Measurements from ENCODE around the gene C20orf96. TPM values are rescaled to one million over a fixed set of nuclear protein-coding genes. Genes with fewer than 3 reads are reported as not detected.

C20orf96 gene
- total RNA-seq, 2 experiments from 2014 or later = 7.0 to 8.1 TPM

- H3K27ac Mint-ChIP-seq = no peak overlapping the region
- peaks cover 20% of the 10 kb centered on the region for H3K4me1 Mint-ChIP-seq
- peaks cover 2% of the 10 kb centered on the region for H3K36me3 Mint-ChIP-seq (ENCODE audit: low read depth)
- CTCF ChIA-PET = no interaction called here
- POLR2A ChIA-PET = interaction anchor here (0.6 kb wide), 1 partner anchor 99 kb away, joined by 4 read pairs; no protein-coding TSS in a partner anchor
- no peaks in the 10 kb centered on the region for H3K9me3 Mint-ChIP-seq (ENCODE audit: low read depth)
- peak overlapping the region; percentile 73 for H3K4me3 Mint-ChIP-seq
- ATAC-seq = no peak
- H3K27me3 Mint-ChIP-seq = no peaks in the 10 kb centered on the region
- DNase-seq = no peak
- intact Hi-C loops (cut with DNase I, micrococcal nuclease) = loop anchor here (1.0 to 5.0 kb wide), 5 partner anchors 29 to 506 kb away; partner anchors contain the start of genes FAM110A (in 1 of the 2), RBCK1 (in 1 of the 2) and ZCCHC3 (in 1 of the 2)
Measured at GRCh38 chr20:326645-327185, 36.2 kb upstream of the C20orf96 start.

GRCh38 chr20:325889-326644 lies 35.5 kb upstream of the C20orf96 start:
- POLR2A ChIA-PET = interaction anchor here (0.6 to 1.9 kb wide), 2 partner anchors 27 to 100 kb away, joined by 4 to 7 read pairs; no protein-coding TSS in a partner anchor
- ATAC-seq = no peak
- Mint-ChIP-seq H3K27me3 (no peaks in the 10 kb centered on the region), H3K4me1 (peaks cover 20% of the 10 kb centered on the region), H3K27ac (no peak overlapping the region), H3K9me3 (ENCODE audit: low read depth) (no peaks in the 10 kb centered on the region), H3K4me3 (peak overlapping the region; percentile 73), H3K36me3 (ENCODE audit: low read depth) (peaks cover 2% of the 10 kb centered on the region)
- peak; percentile 74 for DNase-seq
- intact Hi-C loops (cut with DNase I, micrococcal nuclease) = loop anchor here (1.0 to 5.0 kb wide), 9 partner anchors 16 to 506 kb away; partner anchors contain the start of genes C20orf96 (in 1 of the 2), FAM110A (in 1 of the 2), NRSN2 (in 1 of the 2) and TBC1D20 (in 1 of the 2)
- CTCF ChIA-PET = interaction anchor here (1.9 kb wide), 1 partner anchor 8 kb away, joined by 4 read pairs; no protein-coding TSS in a partner anchor

- H3K9me3 Mint-ChIP-seq (ENCODE audit: low read depth) = no peaks in the 10 kb centered on the region
- ChIA-PET CTCF (interaction anchor here (0.8 to 2.1 kb wide), 4 partner anchors 9 to 59 kb away, joined by 4 to 13 read pairs (median 5); no protein-coding TSS in a partner anchor), POLR2A (interaction anchor here (1.9 kb wide), 1 partner anchor 27 kb away, joined by 7 read pairs; no protein-coding TSS in a partner anchor)
- H3K36me3 Mint-ChIP-seq (ENCODE audit: low read depth) = peaks cover 5% of the 10 kb centered on the region
- peaks cover 16% of the 10 kb centered on the region for H3K4me1 Mint-ChIP-seq
- peak; percentile 75 for ATAC-seq
- peak within 1 kb of the TSS; percentile 80 for H3K4me3 Mint-ChIP-seq
- no peaks in the 10 kb centered on the region for H3K27me3 Mint-ChIP-seq
- peak within 1 kb of the TSS; percentile 83 for H3K27ac Mint-ChIP-seq
- DNase-seq = peak; percentile 98
- intact Hi-C loops (cut with DNase I, micrococcal nuclease) = loop anchor here (1.0 to 5.0 kb wide), 8 partner anchors 15 to 507 kb away; partner anchors contain the start of genes C20orf96 (in 1 of the 2), FAM110A (in 1 of the 2), NRSN2 (in 1 of the 2) and TBC1D20 (in 1 of the 2)
Measured at GRCh38 chr20:325045-325888, 34.7 kb upstream of the C20orf96 start, which contains the start of gene SOX12. Gene SOX12 (plus strand): TSS chr20:325552. CDS start chr20:325925, 373 bp downstream.

- Mint-ChIP-seq H3K27me3 (no peaks in the 10 kb centered on the region), H3K4me1 (peaks cover 13% of the 10 kb centered on the region), H3K4me3 (peak overlapping the region; percentile 80), H3K27ac (peak overlapping the region; percentile 83), H3K36me3 (ENCODE audit: low read depth) (peaks cover 5% of the 10 kb centered on the region), H3K9me3 (ENCODE audit: low read depth) (no peaks in the 10 kb centered on the region)
- ATAC-seq = peak; percentile 62
- intact Hi-C loops (cut with DNase I, micrococcal nuclease) = loop anchor here (1.0 to 5.0 kb wide), 10 partner anchors 14 to 508 kb away; partner anchors contain the start of genes C20orf96 (in 2 of the 2), CSNK2A1 (in 1 of the 2), FAM110A (in 1 of the 2) and NRSN2 (in 1 of the 2)
- ChIA-PET CTCF (interaction anchor here (0.6 to 2.1 kb wide), 6 partner anchors 9 to 83 kb away, joined by 4 to 13 read pairs (median 4); no protein-coding TSS in a partner anchor), POLR2A (interaction anchor here (1.2 to 1.9 kb wide), 2 partner anchors 14 to 26 kb away, joined by 3 to 7 read pairs; no protein-coding TSS in a partner anchor)
- DNase-seq = peak; percentile 93
Measured at GRCh38 chr20:324177-325044, 33.9 kb upstream of the C20orf96 start.

- Mint-ChIP-seq H3K4me1 (peaks cover 2% of the 10 kb centered on the region), H3K27me3 (no peaks in the 10 kb centered on the region), H3K4me3 (no peak overlapping the region), H3K9me3 (ENCODE audit: low read depth) (no peaks in the 10 kb centered on the region), H3K27ac (no peak overlapping the region), H3K36me3 (ENCODE audit: low read depth) (peaks cover 3% of the 10 kb centered on the region)
- intact Hi-C loops (cut with DNase I, micrococcal nuclease) = no loop called here
- DNase-seq (no peak), ATAC-seq (no peak)
- ChIA-PET CTCF (no interaction called here), POLR2A (no interaction called here)
Measured at GRCh38 chr20:316316-317068, 25.9 kb upstream of the C20orf96 start.

- H3K4me3 Mint-ChIP-seq = no peak overlapping the region
- ChIA-PET CTCF (no interaction called here), POLR2A (interaction anchor here (0.6 kb wide), 1 partner anchor 28 kb away, joined by 4 read pairs; no protein-coding TSS in a partner anchor)
- peaks cover 11% of the 10 kb centered on the region for H3K4me1 Mint-ChIP-seq
- no peak overlapping the region for H3K27ac Mint-ChIP-seq
- intact Hi-C loops (cut with DNase I, micrococcal nuclease) = no loop called here
- no peak for ATAC-seq
- no peaks in the 10 kb centered on the region for H3K36me3 Mint-ChIP-seq (ENCODE audit: low read depth)
- H3K27me3 Mint-ChIP-seq = no peaks in the 10 kb centered on the region
- no peaks in the 10 kb centered on the region for H3K9me3 Mint-ChIP-seq (ENCODE audit: low read depth)
- no peak for DNase-seq
Measured at GRCh38 chr20:313948-314347, 23.4 kb upstream of the C20orf96 start.

- POLR2A ChIA-PET = no interaction called here
- CTCF ChIA-PET = no interaction called here
Measured at GRCh38 chr20:313402-313801, 22.9 kb upstream of the C20orf96 start.

GRCh38 chr20:312866-313265 lies 22.3 kb upstream of the C20orf96 start:
- DNase-seq (no peak), ATAC-seq (no peak)
- peaks cover 11% of the 10 kb centered on the region for H3K4me1 Mint-ChIP-seq
- ChIA-PET CTCF (interaction anchor here (0.8 to 1.7 kb wide), 2 partner anchors 18 to 51 kb away, joined by 3 to 4 read pairs; no protein-coding TSS in a partner anchor), POLR2A (no interaction called here)
- H3K9me3 Mint-ChIP-seq (ENCODE audit: low read depth) = no peaks in the 10 kb centered on the region
- intact Hi-C loops (cut with DNase I, micrococcal nuclease) = no loop called here
- H3K27me3 Mint-ChIP-seq = no peaks in the 10 kb centered on the region
- H3K27ac Mint-ChIP-seq = no peak overlapping the region
- H3K4me3 Mint-ChIP-seq = no peak overlapping the region
- H3K36me3 Mint-ChIP-seq (ENCODE audit: low read depth) = no peaks in the 10 kb centered on the region

More at GRCh38 chr20:313402-313801, 22.9 kb upstream of the C20orf96 start:
- no peaks in the 10 kb centered on the region for H3K9me3 Mint-ChIP-seq (ENCODE audit: low read depth)
- no peaks in the 10 kb centered on the region for H3K36me3 Mint-ChIP-seq (ENCODE audit: low read depth)
- no peaks in the 10 kb centered on the region for H3K27me3 Mint-ChIP-seq
- H3K4me3 Mint-ChIP-seq = no peak overlapping the region
- peaks cover 11% of the 10 kb centered on the region for H3K4me1 Mint-ChIP-seq
- intact Hi-C loops (cut with DNase I, micrococcal nuclease) = no loop called here
- DNase-seq (no peak), ATAC-seq (no peak)
- no peak overlapping the region for H3K27ac Mint-ChIP-seq

- no peak overlapping the region for H3K27ac Mint-ChIP-seq
Measured at GRCh38 chr20:312067-312466, 21.5 kb upstream of the C20orf96 start.

More at GRCh38 chr20:312067-312466, 21.5 kb upstream of the C20orf96 start:
- Mint-ChIP-seq H3K27me3 (no peaks in the 10 kb centered on the region), H3K9me3 (ENCODE audit: low read depth) (no peaks in the 10 kb centered on the region), H3K4me1 (peaks cover 11% of the 10 kb centered on the region), H3K4me3 (no peak overlapping the region), H3K36me3 (ENCODE audit: low read depth) (no peaks in the 10 kb centered on the region)
- ChIA-PET CTCF (interaction anchor here (0.8 to 1.7 kb wide), 4 partner anchors 9 to 333 kb away, joined by 3 to 4 read pairs (median 3); no protein-coding TSS in a partner anchor), POLR2A (no interaction called here)
- intact Hi-C loops (cut with DNase I, micrococcal nuclease) = no loop called here
- DNase-seq = no peak
- ATAC-seq = no peak

Measured in activated CD4-positive, alpha-beta T cell treated with anti-CD3 and anti-CD28 coated beads for 36 hours (primary cell).